Stimulated activated CD8-positive, alpha-beta memory T cell treated with anti-CD3 and anti-CD28 coated beads, Interleukin-7, amount 100 ng/mL, for 24 hours (primary cell): ENCODE data around the gene TGFB1.

Experiments used
- DNase-seq: peaks from one replicate; pipeline ENCODE4 v3.0.0-alpha.2; 2020; ENCODE audit warnings: low read depth

The TGFB1 gene

GRCh38 chr19:41321204-41321599 lies 32.5 kb downstream of the TGFB1 start:
- DNase-seq, result no peak

GRCh38 chr19:41320568-41320967 lies 33.2 kb downstream of the TGFB1 start:
- DNase-seq, result no peak

- DNase-seq, result no peak
Measured at GRCh38 chr19:41320185-41320518, 33.6 kb downstream of the TGFB1 start.

GRCh38 chr19:41319500-41320184 lies 34.1 kb downstream of the TGFB1 start:
- DNase-seq, result no peak

- DNase-seq, result no peak
Measured at GRCh38 chr19:41318696-41319499, 34.8 kb downstream of the TGFB1 start.

GRCh38 chr19:41316306-41316920 lies 37.3 kb downstream of the TGFB1 start:
- DNase-seq, result no peak

- no peak for DNase-seq
Measured at GRCh38 chr19:41311613-41312012, 42.1 kb downstream of the TGFB1 start.

GRCh38 chr19:41311072-41311471 lies 42.6 kb downstream of the TGFB1 start:
- no peak for DNase-seq

- peak; percentile 78 for DNase-seq
Measured at GRCh38 chr19:41310033-41310831, 43.5 kb downstream of the TGFB1 start, which contains the start of gene CCDC97. TSS of gene CCDC97 (plus strand) at chr19:41310172. CDS start at chr19:41310311, 139 bp downstream.

GRCh38 chr19:41309180-41310032 lies 44.3 kb downstream of the TGFB1 start:
- DNase-seq, result no peak

- DNase-seq, result peak; percentile 97
Measured at GRCh38 chr19:41308450-41309179, 45.1 kb downstream of the TGFB1 start.

- DNase-seq, result no peak
Measured at GRCh38 chr19:41307954-41308449, 45.7 kb downstream of the TGFB1 start.

GRCh38 chr19:41307090-41307875 lies 46.4 kb downstream of the TGFB1 start:
- DNase-seq, result no peak

GRCh38 chr19:41305927-41306793 lies 47.6 kb downstream of the TGFB1 start:
- DNase-seq, result no peak

GRCh38 chr19:41304706-41305483 lies 48.8 kb downstream of the TGFB1 start:
- no peak for DNase-seq

GRCh38 chr19:41303954-41304353 lies 49.8 kb downstream of the TGFB1 start:
- no peak for DNase-seq

GRCh38 chr19:41302624-41303351 lies 50.9 kb downstream of the TGFB1 start:
- peak; percentile 65 for DNase-seq
